ENCODE measurements around the gene WBP2NL.

DNA sequence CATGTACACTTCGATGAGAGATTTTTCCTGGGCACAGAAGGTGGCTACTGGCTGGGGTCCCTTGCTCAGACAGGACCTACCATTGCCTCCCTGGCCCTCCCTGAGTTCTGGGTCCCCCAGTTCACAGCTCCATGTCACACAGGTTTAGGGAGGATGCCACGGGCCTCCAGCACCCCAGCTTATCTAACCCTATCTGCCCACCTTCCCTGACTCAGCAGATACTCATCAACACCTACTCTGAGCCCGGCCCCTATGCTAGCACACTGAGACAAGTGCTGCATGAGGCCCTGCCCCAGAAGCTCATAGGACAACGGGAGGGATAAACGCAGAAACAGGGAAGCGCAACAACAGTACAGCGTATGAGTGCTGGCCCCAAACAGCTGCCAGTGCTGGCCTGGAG, 62.5 kb downstream of the WBP2NL start:
- TF ChIP-seq, protein P1, sequence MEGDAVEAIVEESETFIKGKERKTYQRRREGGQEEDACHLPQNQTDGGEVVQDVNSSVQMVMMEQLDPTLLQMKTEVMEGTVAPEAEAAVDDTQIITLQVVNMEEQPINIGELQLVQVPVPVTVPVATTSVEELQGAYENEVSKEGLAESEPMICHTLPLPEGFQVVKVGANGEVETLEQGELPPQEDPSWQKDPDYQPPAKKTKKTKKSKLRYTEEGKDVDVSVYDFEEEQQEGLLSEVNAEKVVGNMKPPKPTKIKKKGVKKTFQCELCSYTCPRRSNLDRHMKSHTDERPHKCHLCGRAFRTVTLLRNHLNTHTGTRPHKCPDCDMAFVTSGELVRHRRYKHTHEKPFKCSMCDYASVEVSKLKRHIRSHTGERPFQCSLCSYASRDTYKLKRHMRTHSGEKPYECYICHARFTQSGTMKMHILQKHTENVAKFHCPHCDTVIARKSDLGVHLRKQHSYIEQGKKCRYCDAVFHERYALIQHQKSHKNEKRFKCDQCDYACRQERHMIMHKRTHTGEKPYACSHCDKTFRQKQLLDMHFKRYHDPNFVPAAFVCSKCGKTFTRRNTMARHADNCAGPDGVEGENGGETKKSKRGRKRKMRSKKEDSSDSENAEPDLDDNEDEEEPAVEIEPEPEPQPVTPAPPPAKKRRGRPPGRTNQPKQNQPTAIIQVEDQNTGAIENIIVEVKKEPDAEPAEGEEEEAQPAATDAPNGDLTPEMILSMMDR (IDR thresholded peaks at IDR 0.05): no peak
- TF ChIP-seq POLR2A (IDR thresholded peaks at IDR 0.05): no peak

Data from gastroesophageal sphincter (tissue), 3 donors.